H1 (cell line): ENCODE results near the gene FRMD5. TPM values are rescaled to one million over a fixed set of nuclear protein-coding genes. Genes with fewer than 3 reads are reported as not detected.

ENCODE experiments used
- CTCF ChIA-PET: fragments of 300-600 bp; sonication (Branson Sonifier 250); formaldehyde crosslinking; loops from one replicate; lab custom pipeline; 2021; ENCODE audit not compliant: partially characterized antibody; lab: Charles Lee
- POLR2A ChIA-PET: fragments of 300-600 bp; sonication (Branson Sonifier 250); formaldehyde crosslinking; loops from one replicate; lab custom pipeline; 2021; ENCODE audit warnings: inconsistent platforms; ENCODE audit not compliant: partially characterized antibody; lab: Charles Lee
- DNase-seq, 2 experiments: peaks; one replicate each; pipeline versions ENCODE4 v3.0.0 to v3.0.0-alpha.2; 2010 to 2022; ENCODE audit warnings: low spot score in 2 of 2, low read depth in 1 of 2, mixed read lengths in 1 of 2
- FAIRE-seq: peaks from 2 replicates; lab custom pipeline; 2011; peaks lifted over from hg19 to GRCh38; lab: Jason Lieb, UNC
- H2AFZ ChIP-seq: 2 replicates; pipeline ENCODE4 v1.8.1; 2012; ENCODE audit warnings: low read length, inconsistent platforms
- H2AK5ac ChIP-seq: 2 replicates; pipeline ENCODE4 v1.6.1; 2013; ENCODE audit warnings: low read depth, low read length
- H2BK120ac ChIP-seq: replicated peaks from 2 replicates; pipeline ENCODE3; 2013; ENCODE audit warnings: low read depth, low read length, inconsistent platforms
- H2BK12ac ChIP-seq: 2 replicates; pipeline ENCODE4 v1.6.1; 2013; ENCODE audit warnings: low read depth, low read length
- H2BK15ac ChIP-seq: 2 replicates; pipeline ENCODE4 v1.6.1; 2013; ENCODE audit warnings: low read length
- H2BK20ac ChIP-seq: 2 replicates; pipeline ENCODE4 v1.6.1; 2013; ENCODE audit warnings: low read length
- H2BK5ac ChIP-seq: 2 replicates; pipeline ENCODE4 v1.6.1; 2013; ENCODE audit warnings: low read depth, low read length
- H3K14ac ChIP-seq: 2 replicates; pipeline ENCODE4 v1.6.1; 2013; ENCODE audit warnings: inconsistent platforms; ENCODE audit not compliant: insufficient read length
- H3K18ac ChIP-seq: 2 replicates; pipeline ENCODE4 v1.6.1; 2013; ENCODE audit warnings: low read length; ENCODE audit errors: extremely low read depth
- H3K23ac ChIP-seq: 2 replicates; pipeline ENCODE4 v1.6.1; 2013; ENCODE audit warnings: inconsistent platforms; ENCODE audit not compliant: insufficient read length
- H3K23me2 ChIP-seq: 2 replicates; pipeline ENCODE4 v1.6.1; 2013; ENCODE audit warnings: low read depth, low read length
- H3K27ac ChIP-seq: 2 replicates; pipeline ENCODE4 v1.6.1; 2011; ENCODE audit warnings: low read depth, low read length, inconsistent platforms
- H3K27me3 ChIP-seq, 4 experiments: replicated peaks in 1 of 4; 1 replicate in 1 of 4; 2 replicates in 3 of 4; pipeline versions ENCODE4 v1.6.1 to v1.8.1; 2011 to 2013; ENCODE audit warnings: low read length in 3 of 4, mild to moderate bottlenecking in 3 of 4, inconsistent platforms in 2 of 4, mixed read lengths in 2 of 4, moderate library complexity in 1 of 4; ENCODE audit not compliant: control insufficient read depth in 3 of 4, insufficient read depth in 3 of 4; ENCODE audit errors: extremely low read depth in 1 of 4
- H3K36me3 ChIP-seq, 4 experiments: 2 replicates each; pipeline versions ENCODE4 v1.6.1 to v1.8.1; 2011 to 2013; ENCODE audit warnings: mild to moderate bottlenecking in 4 of 4, low read length in 3 of 4, moderate library complexity in 2 of 4, control low read depth in 1 of 4, inconsistent platforms in 1 of 4; ENCODE audit not compliant: insufficient read depth in 4 of 4, control insufficient read depth in 2 of 4
- H3K4ac ChIP-seq: replicated peaks from 2 replicates; pipeline ENCODE3; 2013; ENCODE audit warnings: low read length, low read depth, mixed read lengths, inconsistent platforms; ENCODE audit not compliant: insufficient read length
- H3K4me1 ChIP-seq, 4 experiments: replicated peaks in 1 of 4; 1 replicate in 1 of 4; 2 replicates in 3 of 4; pipeline versions ENCODE4 v1.6.1 to v1.8.1; 2011 to 2013; ENCODE audit warnings: low read length in 3 of 4, inconsistent platforms in 2 of 4, mixed read lengths in 1 of 4; ENCODE audit not compliant: insufficient read depth in 4 of 4, control insufficient read depth in 3 of 4
- H3K4me2 ChIP-seq, 2 experiments: 2 replicates each; pipeline versions ENCODE4 v1.6.1 to v1.8.1; 2011 to 2013; ENCODE audit warnings: low read depth in 2 of 2, low read length in 2 of 2, control low read depth in 1 of 2, inconsistent platforms in 1 of 2, mild to moderate bottlenecking in 1 of 2; ENCODE audit not compliant: insufficient read depth in 1 of 2
- H3K4me3 ChIP-seq, 4 experiments: fragments of 200-600, 300-600 bp in 1 of 4; sonication (generic), shearing (Covaris generic), sonication (Bioruptor Twin) in 1 of 4; 2 replicates each; pipeline versions ENCODE4 v1.5.1 to v1.8.1; 2011 to 2016; ENCODE audit warnings: low read length in 4 of 4, low read depth in 3 of 4, control low read depth in 2 of 4, inconsistent platforms in 2 of 4, mild to moderate bottlenecking in 2 of 4, mixed read lengths in 1 of 4, moderate library complexity in 1 of 4; ENCODE audit not compliant: insufficient read depth in 2 of 4; ENCODE audit errors: extremely low read depth in 1 of 4
- H3K56ac ChIP-seq: replicated peaks from 2 replicates; pipeline ENCODE3; 2013; ENCODE audit warnings: low read depth, mild to moderate bottlenecking, mixed read lengths, low read length, inconsistent platforms; ENCODE audit not compliant: insufficient read length
- H3K79me1 ChIP-seq: 2 replicates; pipeline ENCODE4 v1.6.1; 2013; ENCODE audit warnings: low read depth, low read length, control low read depth
- H3K79me2 ChIP-seq, 2 experiments: 2 replicates each; pipeline versions ENCODE4 v1.6.1 to v1.8.1; 2012 to 2013; ENCODE audit warnings: low read length in 2 of 2, mild to moderate bottlenecking in 2 of 2, inconsistent platforms in 1 of 2; ENCODE audit not compliant: insufficient read depth in 2 of 2, control insufficient read depth in 1 of 2
- H3K9ac ChIP-seq, 4 experiments: replicated peaks in 1 of 4; 1 replicate in 1 of 4; 2 replicates in 3 of 4; pipeline versions ENCODE4 v1.6.1 to v1.8.1; 2011 to 2013; ENCODE audit warnings: low read depth in 3 of 4, low read length in 3 of 4, control low read depth in 2 of 4, mild to moderate bottlenecking in 2 of 4, moderate library complexity in 2 of 4, inconsistent platforms in 1 of 4; ENCODE audit errors: extremely low read depth in 1 of 4
- H3K9me3 ChIP-seq, 2 experiments: 2 replicates each; pipeline versions ENCODE4 v1.6.1 to v1.8.1; 2012 to 2013; ENCODE audit warnings: mild to moderate bottlenecking in 2 of 2, moderate library complexity in 2 of 2, control low read depth in 1 of 2, inconsistent platforms in 1 of 2, low read depth in 1 of 2, low read length in 1 of 2, mixed read lengths in 1 of 2; ENCODE audit not compliant: insufficient read depth in 2 of 2
- H4K20me1 ChIP-seq, 2 experiments: replicated peaks in 1 of 2; 2 replicates each; pipeline versions ENCODE3 to v1.8.1; 2011 to 2013; ENCODE audit warnings: inconsistent platforms in 2 of 2, low read length in 2 of 2, mild to moderate bottlenecking in 1 of 2; ENCODE audit not compliant: insufficient read depth in 2 of 2, control insufficient read depth in 1 of 2
- H4K5ac ChIP-seq: 2 replicates; pipeline ENCODE4 v1.6.1; 2013; ENCODE audit warnings: low read length, low read depth, mixed read lengths, inconsistent platforms; ENCODE audit not compliant: insufficient read length
- H4K8ac ChIP-seq: 2 replicates; pipeline ENCODE4 v1.8.0; 2013; ENCODE audit warnings: mild to moderate bottlenecking, moderate library complexity, low read length, inconsistent platforms; ENCODE audit not compliant: insufficient read depth; ENCODE audit errors: extremely low read depth
- H4K91ac ChIP-seq: replicated peaks from 2 replicates; pipeline ENCODE3; 2013; ENCODE audit warnings: low read length, mixed read lengths, inconsistent platforms; ENCODE audit not compliant: insufficient read length
- TBP ChIP-seq: IDR thresholded peaks from 2 replicates; pipeline ENCODE4 v1.6.1; 2011; ENCODE audit warnings: low read depth, low read length, improper control_type of control experiment
- YY1 ChIP-seq: IDR thresholded peaks from 2 replicates; pipeline ENCODE4 v1.6.1; 2011; ENCODE audit warnings: low read depth, mild to moderate bottlenecking, low read length
- WGBS, 2 experiments: shearing (Covaris generic) in 1 of 2; methylation state at CpG; one replicate each; pipeline versions ENCODE4 v1.1.6 to v1.1.7; 2013 to 2015; ENCODE audit warnings: low lambda C conversion rate in 2 of 2, mixed read lengths in 2 of 2, inconsistent platforms in 1 of 2, low coverage in 1 of 2, missing lambda C conversion rate in 1 of 2; ENCODE audit not compliant: insufficient replicate concordance in 2 of 2, insufficient coverage in 1 of 2, insufficient read length in 1 of 2; ENCODE audit errors: extremely low coverage in 1 of 2, missing lambda C conversion rate in 1 of 2; 5-methylcytosine and 5-hydroxymethylcytosine counted together
- polyA plus RNA-seq, 7 experiments: library from polyadenylated mRNA; depleted of rRNA in 3 of 7; stranded (reverse) in 5 of 7; unstranded in 2 of 7; fragments of >200 nt in 5 of 7; fragments of 200-250 nt in 2 of 7; gene quantifications; 1 replicate in 5 of 7; 2 replicates in 1 of 7; 4 replicates in 1 of 7; pipeline versions ENCODE4 v1.2.1 to v1.2.3, GENCODE V29; 2011 to 2013; ENCODE audit warnings: missing spikeins in 2 of 7, mixed read lengths in 2 of 7
- total RNA-seq: library from RNA; stranded (reverse); fragmentation: NEBNext Ultra II Directional; extraction: Animal tissue kit (Norgen Biotek cat#: 25700); gene quantifications from 2 replicates; pipeline ENCODE4 v1.2.1, GENCODE V29; 2021

Gene FRMD5
- total and polyA plus RNA-seq, 2 of the 8 experiments (the other 6 are each of a cell fraction or from before 2014, with no cell fraction given), result 10.1 to 12.6 TPM

- no peaks in the 10 kb centered on the region for H4K20me1 ChIP-seq
- H2BK15ac ChIP-seq, result no peak overlapping the region
- CTCF ChIA-PET, result no interaction called here
- H3K4me2 ChIP-seq, result no peak overlapping the region
- H2AFZ ChIP-seq, result no peak overlapping the region
- no peak overlapping the region for H4K8ac ChIP-seq
- no peaks in the 10 kb centered on the region for H3K23me2 ChIP-seq
- TF ChIP-seq YY1 (no peak), TBP (no peak)
- H3K27me3 ChIP-seq, result no peaks in the 10 kb centered on the region
- H4K91ac ChIP-seq, result no peak overlapping the region
- no peak overlapping the region for H2BK5ac ChIP-seq
- no peak overlapping the region for H3K56ac ChIP-seq
- H3K4me1 ChIP-seq, result no peaks in the 10 kb centered on the region
- H2BK12ac ChIP-seq, result no peak overlapping the region
- no peak overlapping the region for H3K27ac ChIP-seq
- H2BK120ac ChIP-seq, result no peak overlapping the region
- no peak overlapping the region for H2BK20ac ChIP-seq
- H3K4ac ChIP-seq, result no peak overlapping the region
- H3K9ac ChIP-seq, result no peak overlapping the region
- FAIRE-seq (no peak), DNase-seq (no peak)
- H3K18ac ChIP-seq, result no peak overlapping the region
- H3K9me3 ChIP-seq, result no peaks in the 10 kb centered on the region
- H3K79me2 ChIP-seq, result no peaks in the 10 kb centered on the region
- WGBS, 2 experiments, result 89% methylated on average over 4 of the region's 4 CpGs; no CpG with 5 or more reads in 1 of the 2 experiments
- POLR2A ChIA-PET, result no interaction called here
- H3K79me1 ChIP-seq, result no peaks in the 10 kb centered on the region
- no peak overlapping the region for H4K5ac ChIP-seq
- H3K14ac ChIP-seq, result no peak overlapping the region
- no peak overlapping the region for H3K4me3 ChIP-seq
- H2AK5ac ChIP-seq, result no peak overlapping the region
- H3K23ac ChIP-seq, result no peak overlapping the region
- H3K36me3 ChIP-seq, result no peaks in the 10 kb centered on the region
Measured at GRCh38 chr15:44153352-44153751, 41.7 kb downstream of the FRMD5 start.
